Bronchial epithelial cell (primary cell): ENCODE measurements around the gene ARHGAP15. TPM values are rescaled to one million over a fixed set of nuclear protein-coding genes. Genes with fewer than 3 reads are reported as not detected.
A peak's percentile ranks its signal among the peaks of the same experiment; 100 is the strongest.

Experiments used
- DNase-seq: peaks from one replicate; pipeline ENCODE4 v3.0.0-alpha.2; 2010; ENCODE audit warnings: low read depth
- FAIRE-seq: peaks from 2 replicates; lab custom pipeline; 2011; peaks lifted over from hg19 to GRCh38; lab: Jason Lieb, UNC
- H3K27me3 ChIP-seq: 2 replicates; pipeline ENCODE4 v1.5.1; 2011; ENCODE audit warnings: low read length; ENCODE audit not compliant: control insufficient read depth, insufficient read depth
- H3K36me3 ChIP-seq: 2 replicates; pipeline ENCODE4 v1.5.1; 2011; ENCODE audit warnings: low read length; ENCODE audit not compliant: control insufficient read depth, insufficient read depth
- H3K4me3 ChIP-seq: 2 replicates; pipeline ENCODE4 v1.5.1; 2011; ENCODE audit warnings: mild to moderate bottlenecking, low read depth, low read length, control low read depth
- CTCF ChIP-seq: IDR thresholded peaks from 2 replicates; pipeline ENCODE4 v1.5.1; 2011; ENCODE audit warnings: mild to moderate bottlenecking, moderate library complexity, low read length, control low read depth, inconsistent platforms; ENCODE audit not compliant: insufficient read depth, severe bottlenecking
- total RNA-seq: library from RNA; depleted of rRNA; stranded (reverse); fragments of >200 nt; gene quantifications from 2 replicates; pipeline ENCODE4 v1.2.1, GENCODE V29; 2014

ARHGAP15 gene
- total RNA-seq, 1 donor from 2014 or later: not detected

- H3K36me3 ChIP-seq: no peaks in the 10 kb centered on the region
- DNase-seq (no peak), FAIRE-seq (no peak)
- no peaks in the 10 kb centered on the region for H3K27me3 ChIP-seq
- no peak overlapping the region for H3K4me3 ChIP-seq
- TF ChIP-seq CTCF: no peak
Measured at GRCh38 chr2:143254110-143254509, 124.9 kb downstream of the ARHGAP15 start.

- no peak for DNase-seq
- no peak for FAIRE-seq
Measured at GRCh38 chr2:143255086-143255485, 125.9 kb downstream of the ARHGAP15 start.

GRCh38 chr2:143255899-143256298 lies 126.7 kb downstream of the ARHGAP15 start:
- DNase-seq (no peak), FAIRE-seq (no peak)
- no peak for TF ChIP-seq CTCF
- H3K4me3 ChIP-seq: no peak overlapping the region
- H3K27me3 ChIP-seq: no peaks in the 10 kb centered on the region
- H3K36me3 ChIP-seq: no peaks in the 10 kb centered on the region

More at GRCh38 chr2:143255086-143255485, 125.9 kb downstream of the ARHGAP15 start:
- Histone ChIP-seq H3K4me3 (no peak overlapping the region), H3K36me3 (no peaks in the 10 kb centered on the region), H3K27me3 (no peaks in the 10 kb centered on the region)
- no peak for TF ChIP-seq CTCF

GRCh38 chr2:143258126-143258892 lies 129.1 kb downstream of the ARHGAP15 start:
- Histone ChIP-seq H3K4me3 (no peak overlapping the region), H3K27me3 (no peaks in the 10 kb centered on the region), H3K36me3 (no peaks in the 10 kb centered on the region)
- no peak for TF ChIP-seq CTCF
- FAIRE-seq: no peak
- no peak for DNase-seq

- TF ChIP-seq CTCF: peak; percentile 62
- no peak overlapping the region for H3K4me3 ChIP-seq
- FAIRE-seq (no peak), DNase-seq (peak; percentile 67)
- no peaks in the 10 kb centered on the region for H3K36me3 ChIP-seq
- H3K27me3 ChIP-seq: no peaks in the 10 kb centered on the region
Measured at GRCh38 chr2:143259368-143259958, 130.2 kb downstream of the ARHGAP15 start.
